ENCODE measurements around the gene TFPI. TPM values are rescaled to one million over a fixed set of nuclear protein-coding genes. Genes with fewer than 3 reads are reported as not detected.

The TFPI gene
- total RNA-seq, 1 experiment from 2014 or later = 8.4 TPM

DNA sequence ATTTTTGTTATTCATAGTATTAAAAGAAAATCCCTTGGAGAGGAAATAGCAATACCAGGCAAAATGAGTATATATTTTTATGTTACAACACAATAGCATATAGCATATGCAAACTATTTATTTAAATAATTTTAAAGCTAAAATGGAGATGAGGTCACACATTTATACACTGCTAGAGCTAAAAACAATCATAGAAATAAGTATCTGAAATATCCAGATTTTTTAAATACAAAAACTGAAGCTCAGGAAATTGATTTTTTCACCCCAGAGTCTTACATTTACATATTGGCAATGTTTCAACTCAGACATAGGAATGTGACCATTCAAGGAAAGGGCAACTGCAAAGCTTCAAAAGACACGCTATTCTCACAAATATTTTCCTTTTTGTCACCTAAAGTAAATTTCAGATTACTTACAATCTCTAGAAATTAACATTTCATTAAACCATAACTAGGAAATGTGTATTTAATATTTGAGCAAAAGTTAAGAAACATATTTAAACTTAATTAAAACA, 8.9 kb downstream of the TFPI start (continued):
- TF ChIP-seq, protein P1, sequence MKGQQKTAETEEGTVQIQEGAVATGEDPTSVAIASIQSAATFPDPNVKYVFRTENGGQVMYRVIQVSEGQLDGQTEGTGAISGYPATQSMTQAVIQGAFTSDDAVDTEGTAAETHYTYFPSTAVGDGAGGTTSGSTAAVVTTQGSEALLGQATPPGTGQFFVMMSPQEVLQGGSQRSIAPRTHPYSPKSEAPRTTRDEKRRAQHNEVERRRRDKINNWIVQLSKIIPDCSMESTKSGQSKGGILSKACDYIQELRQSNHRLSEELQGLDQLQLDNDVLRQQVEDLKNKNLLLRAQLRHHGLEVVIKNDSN (CRISPR knock-in tag; IDR thresholded peaks at IDR 0.05) = no peak
- TF ChIP-seq ZNF121 (CRISPR knock-in tag; IDR thresholded peaks at IDR 0.05) = no peak

DNA sequence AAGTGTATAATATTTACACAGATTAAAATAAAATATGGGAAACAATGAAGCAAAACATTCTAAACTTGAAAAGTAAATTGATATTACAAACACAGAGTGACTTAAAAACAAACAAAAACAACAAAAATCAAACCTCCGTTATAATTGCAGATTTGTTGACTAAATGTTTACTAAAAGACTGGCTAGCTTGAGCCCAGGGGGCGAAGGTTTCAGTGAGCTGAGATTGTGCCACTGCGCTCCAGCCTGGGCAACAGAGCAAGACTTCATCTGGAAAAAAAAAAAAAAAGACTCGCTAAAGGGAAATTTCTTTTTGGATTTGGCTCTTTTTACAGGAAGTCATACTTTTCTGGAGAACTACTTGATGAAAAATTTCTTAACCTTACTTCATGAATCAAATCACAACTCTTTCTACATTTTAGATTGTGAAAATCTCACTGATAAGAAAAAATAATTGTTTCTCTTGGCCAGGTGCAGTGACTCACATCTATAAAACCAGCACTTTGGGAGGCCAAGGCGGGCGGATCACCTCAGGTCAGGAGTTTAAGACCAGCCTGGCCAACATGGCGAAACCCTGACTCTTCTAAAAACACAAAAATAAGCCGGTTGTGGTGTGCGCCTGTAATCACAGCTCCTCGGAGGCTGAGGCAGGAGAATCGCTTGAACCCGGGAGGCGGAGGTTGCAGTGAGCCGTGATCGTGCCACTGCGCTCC, 9.7 kb downstream of the TFPI start:
- Mint-ChIP-seq H3K4me3 (no peak overlapping the region), H3K4me1 (peaks cover 42% of the 10 kb centered on the region), H3K9me3 (no peaks in the 10 kb centered on the region), H3K27me3 (ENCODE audit: low read depth) (no peaks in the 10 kb centered on the region), H3K27ac (peak overlapping the region; percentile 62; the same call in 1 of the 2 replicates), H3K36me3 (peaks cover 2% of the 10 kb centered on the region; the same call in 1 of the 2 replicates)
- DNase-seq (ENCODE audit: low spot score) (no peak), ATAC-seq (no peak)
- TF ChIP-seq NFYB (CRISPR knock-in tag; conservative IDR thresholded peaks at IDR 0.05; ENCODE audit: low read depth) (no peak), SOX15 (CRISPR knock-in tag; IDR thresholded peaks at IDR 0.05) (no peak), SMAD4 (CRISPR knock-in tag; IDR thresholded peaks at IDR 0.05) (no peak), NFATC4 (CRISPR knock-in tag; IDR thresholded peaks at IDR 0.05) (no peak), SP1 (CRISPR knock-in tag; conservative IDR thresholded peaks at IDR 0.05) (no peak), TP53 (CRISPR knock-in tag; IDR thresholded peaks at IDR 0.05) (no peak), GABPB1 (CRISPR knock-in tag; IDR thresholded peaks at IDR 0.05) (no peak), CREB1 (CRISPR knock-in tag; IDR thresholded peaks at IDR 0.05) (no peak), ESRRA (CRISPR knock-in tag; IDR thresholded peaks at IDR 0.05; ENCODE audit: borderline replicate concordance) (no peak), ZNF138 (CRISPR knock-in tag; conservative IDR thresholded peaks at IDR 0.05) (no peak), ZNF219 (CRISPR knock-in tag; IDR thresholded peaks at IDR 0.05; ENCODE audit: borderline replicate concordance) (no peak), TEAD4 (CRISPR knock-in tag; IDR thresholded peaks at IDR 0.05) (no peak)
- TF ChIP-seq, protein P2, sequence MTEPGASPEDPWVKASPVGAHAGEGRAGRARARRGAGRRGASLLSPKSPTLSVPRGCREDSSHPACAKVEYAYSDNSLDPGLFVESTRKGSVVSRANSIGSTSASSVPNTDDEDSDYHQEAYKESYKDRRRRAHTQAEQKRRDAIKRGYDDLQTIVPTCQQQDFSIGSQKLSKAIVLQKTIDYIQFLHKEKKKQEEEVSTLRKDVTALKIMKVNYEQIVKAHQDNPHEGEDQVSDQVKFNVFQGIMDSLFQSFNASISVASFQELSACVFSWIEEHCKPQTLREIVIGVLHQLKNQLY (CRISPR knock-in tag; IDR thresholded peaks at IDR 0.05) = no peak
- TF ChIP-seq, protein P3, sequence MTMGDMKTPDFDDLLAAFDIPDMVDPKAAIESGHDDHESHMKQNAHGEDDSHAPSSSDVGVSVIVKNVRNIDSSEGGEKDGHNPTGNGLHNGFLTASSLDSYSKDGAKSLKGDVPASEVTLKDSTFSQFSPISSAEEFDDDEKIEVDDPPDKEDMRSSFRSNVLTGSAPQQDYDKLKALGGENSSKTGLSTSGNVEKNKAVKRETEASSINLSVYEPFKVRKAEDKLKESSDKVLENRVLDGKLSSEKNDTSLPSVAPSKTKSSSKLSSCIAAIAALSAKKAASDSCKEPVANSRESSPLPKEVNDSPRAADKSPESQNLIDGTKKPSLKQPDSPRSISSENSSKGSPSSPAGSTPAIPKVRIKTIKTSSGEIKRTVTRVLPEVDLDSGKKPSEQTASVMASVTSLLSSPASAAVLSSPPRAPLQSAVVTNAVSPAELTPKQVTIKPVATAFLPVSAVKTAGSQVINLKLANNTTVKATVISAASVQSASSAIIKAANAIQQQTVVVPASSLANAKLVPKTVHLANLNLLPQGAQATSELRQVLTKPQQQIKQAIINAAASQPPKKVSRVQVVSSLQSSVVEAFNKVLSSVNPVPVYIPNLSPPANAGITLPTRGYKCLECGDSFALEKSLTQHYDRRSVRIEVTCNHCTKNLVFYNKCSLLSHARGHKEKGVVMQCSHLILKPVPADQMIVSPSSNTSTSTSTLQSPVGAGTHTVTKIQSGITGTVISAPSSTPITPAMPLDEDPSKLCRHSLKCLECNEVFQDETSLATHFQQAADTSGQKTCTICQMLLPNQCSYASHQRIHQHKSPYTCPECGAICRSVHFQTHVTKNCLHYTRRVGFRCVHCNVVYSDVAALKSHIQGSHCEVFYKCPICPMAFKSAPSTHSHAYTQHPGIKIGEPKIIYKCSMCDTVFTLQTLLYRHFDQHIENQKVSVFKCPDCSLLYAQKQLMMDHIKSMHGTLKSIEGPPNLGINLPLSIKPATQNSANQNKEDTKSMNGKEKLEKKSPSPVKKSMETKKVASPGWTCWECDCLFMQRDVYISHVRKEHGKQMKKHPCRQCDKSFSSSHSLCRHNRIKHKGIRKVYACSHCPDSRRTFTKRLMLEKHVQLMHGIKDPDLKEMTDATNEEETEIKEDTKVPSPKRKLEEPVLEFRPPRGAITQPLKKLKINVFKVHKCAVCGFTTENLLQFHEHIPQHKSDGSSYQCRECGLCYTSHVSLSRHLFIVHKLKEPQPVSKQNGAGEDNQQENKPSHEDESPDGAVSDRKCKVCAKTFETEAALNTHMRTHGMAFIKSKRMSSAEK (CRISPR knock-in tag; IDR thresholded peaks at IDR 0.05; ENCODE audit: borderline replicate concordance) = no peak
- TF ChIP-seq, protein P4, sequence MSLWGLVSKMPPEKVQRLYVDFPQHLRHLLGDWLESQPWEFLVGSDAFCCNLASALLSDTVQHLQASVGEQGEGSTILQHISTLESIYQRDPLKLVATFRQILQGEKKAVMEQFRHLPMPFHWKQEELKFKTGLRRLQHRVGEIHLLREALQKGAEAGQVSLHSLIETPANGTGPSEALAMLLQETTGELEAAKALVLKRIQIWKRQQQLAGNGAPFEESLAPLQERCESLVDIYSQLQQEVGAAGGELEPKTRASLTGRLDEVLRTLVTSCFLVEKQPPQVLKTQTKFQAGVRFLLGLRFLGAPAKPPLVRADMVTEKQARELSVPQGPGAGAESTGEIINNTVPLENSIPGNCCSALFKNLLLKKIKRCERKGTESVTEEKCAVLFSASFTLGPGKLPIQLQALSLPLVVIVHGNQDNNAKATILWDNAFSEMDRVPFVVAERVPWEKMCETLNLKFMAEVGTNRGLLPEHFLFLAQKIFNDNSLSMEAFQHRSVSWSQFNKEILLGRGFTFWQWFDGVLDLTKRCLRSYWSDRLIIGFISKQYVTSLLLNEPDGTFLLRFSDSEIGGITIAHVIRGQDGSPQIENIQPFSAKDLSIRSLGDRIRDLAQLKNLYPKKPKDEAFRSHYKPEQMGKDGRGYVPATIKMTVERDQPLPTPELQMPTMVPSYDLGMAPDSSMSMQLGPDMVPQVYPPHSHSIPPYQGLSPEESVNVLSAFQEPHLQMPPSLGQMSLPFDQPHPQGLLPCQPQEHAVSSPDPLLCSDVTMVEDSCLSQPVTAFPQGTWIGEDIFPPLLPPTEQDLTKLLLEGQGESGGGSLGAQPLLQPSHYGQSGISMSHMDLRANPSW (CRISPR knock-in tag; conservative IDR thresholded peaks at IDR 0.05; ENCODE audit: low read depth) = no peak
- TF ChIP-seq, protein P5, sequence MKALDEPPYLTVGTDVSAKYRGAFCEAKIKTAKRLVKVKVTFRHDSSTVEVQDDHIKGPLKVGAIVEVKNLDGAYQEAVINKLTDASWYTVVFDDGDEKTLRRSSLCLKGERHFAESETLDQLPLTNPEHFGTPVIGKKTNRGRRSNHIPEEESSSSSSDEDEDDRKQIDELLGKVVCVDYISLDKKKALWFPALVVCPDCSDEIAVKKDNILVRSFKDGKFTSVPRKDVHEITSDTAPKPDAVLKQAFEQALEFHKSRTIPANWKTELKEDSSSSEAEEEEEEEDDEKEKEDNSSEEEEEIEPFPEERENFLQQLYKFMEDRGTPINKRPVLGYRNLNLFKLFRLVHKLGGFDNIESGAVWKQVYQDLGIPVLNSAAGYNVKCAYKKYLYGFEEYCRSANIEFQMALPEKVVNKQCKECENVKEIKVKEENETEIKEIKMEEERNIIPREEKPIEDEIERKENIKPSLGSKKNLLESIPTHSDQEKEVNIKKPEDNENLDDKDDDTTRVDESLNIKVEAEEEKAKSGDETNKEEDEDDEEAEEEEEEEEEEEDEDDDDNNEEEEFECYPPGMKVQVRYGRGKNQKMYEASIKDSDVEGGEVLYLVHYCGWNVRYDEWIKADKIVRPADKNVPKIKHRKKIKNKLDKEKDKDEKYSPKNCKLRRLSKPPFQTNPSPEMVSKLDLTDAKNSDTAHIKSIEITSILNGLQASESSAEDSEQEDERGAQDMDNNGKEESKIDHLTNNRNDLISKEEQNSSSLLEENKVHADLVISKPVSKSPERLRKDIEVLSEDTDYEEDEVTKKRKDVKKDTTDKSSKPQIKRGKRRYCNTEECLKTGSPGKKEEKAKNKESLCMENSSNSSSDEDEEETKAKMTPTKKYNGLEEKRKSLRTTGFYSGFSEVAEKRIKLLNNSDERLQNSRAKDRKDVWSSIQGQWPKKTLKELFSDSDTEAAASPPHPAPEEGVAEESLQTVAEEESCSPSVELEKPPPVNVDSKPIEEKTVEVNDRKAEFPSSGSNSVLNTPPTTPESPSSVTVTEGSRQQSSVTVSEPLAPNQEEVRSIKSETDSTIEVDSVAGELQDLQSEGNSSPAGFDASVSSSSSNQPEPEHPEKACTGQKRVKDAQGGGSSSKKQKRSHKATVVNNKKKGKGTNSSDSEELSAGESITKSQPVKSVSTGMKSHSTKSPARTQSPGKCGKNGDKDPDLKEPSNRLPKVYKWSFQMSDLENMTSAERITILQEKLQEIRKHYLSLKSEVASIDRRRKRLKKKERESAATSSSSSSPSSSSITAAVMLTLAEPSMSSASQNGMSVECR (CRISPR knock-in tag; IDR thresholded peaks at IDR 0.05; ENCODE audit: borderline replicate concordance) = no peak
- POLR2A ChIA-PET = no interaction called here
- CTCF ChIA-PET = interaction anchor here (0.7 to 1.2 kb wide), 2 partner anchors 37 to 45 kb away, joined by 3 to 7 read pairs; no protein-coding TSS in a partner anchor
